WERI-Rb-1 (cell line): ENCODE data around the gene SAMD9L.

Source experiments
- DNase-seq: peaks from one replicate; pipeline ENCODE4 v3.0.0-alpha.2; 2020
- H3K27ac ChIP-seq: fragments of 250-450 bp; sonication (Bioruptor Pico); 2 replicates; pipeline ENCODE4 v1.5.1; 2020; ENCODE audit warnings: mild to moderate bottlenecking, moderate library complexity
- H3K27me3 ChIP-seq: fragments of 250-450 bp; sonication (Bioruptor Pico); 2 replicates; pipeline ENCODE4 v1.5.1; 2021; ENCODE audit warnings: mild to moderate bottlenecking, low read depth, moderate library complexity; ENCODE audit not compliant: insufficient read depth, severe bottlenecking
- H3K36me3 ChIP-seq: fragments of 250-450 bp; sonication (Bioruptor Pico); 2 replicates; pipeline ENCODE4 v1.5.1; 2020; ENCODE audit warnings: mild to moderate bottlenecking, moderate library complexity
- H3K4me3 ChIP-seq: 2 replicates; pipeline ENCODE4 v1.5.1; 2011; ENCODE audit warnings: low read depth, mild to moderate bottlenecking, control low read depth, low read length
- H3K9me3 ChIP-seq: fragments of 250-450 bp; sonication (Bioruptor Pico); 2 replicates; pipeline ENCODE4 v1.5.1; 2021; ENCODE audit warnings: mild to moderate bottlenecking, moderate library complexity; ENCODE audit not compliant: severe bottlenecking
- TF ChIP-seq, protein P1 (sequence below): IDR thresholded peaks from 2 replicates; pipeline ENCODE4 v1.5.1; 2011; ENCODE audit warnings: low read depth, mild to moderate bottlenecking, control low read depth, inconsistent platforms, low read length

Gene SAMD9L

DNA sequence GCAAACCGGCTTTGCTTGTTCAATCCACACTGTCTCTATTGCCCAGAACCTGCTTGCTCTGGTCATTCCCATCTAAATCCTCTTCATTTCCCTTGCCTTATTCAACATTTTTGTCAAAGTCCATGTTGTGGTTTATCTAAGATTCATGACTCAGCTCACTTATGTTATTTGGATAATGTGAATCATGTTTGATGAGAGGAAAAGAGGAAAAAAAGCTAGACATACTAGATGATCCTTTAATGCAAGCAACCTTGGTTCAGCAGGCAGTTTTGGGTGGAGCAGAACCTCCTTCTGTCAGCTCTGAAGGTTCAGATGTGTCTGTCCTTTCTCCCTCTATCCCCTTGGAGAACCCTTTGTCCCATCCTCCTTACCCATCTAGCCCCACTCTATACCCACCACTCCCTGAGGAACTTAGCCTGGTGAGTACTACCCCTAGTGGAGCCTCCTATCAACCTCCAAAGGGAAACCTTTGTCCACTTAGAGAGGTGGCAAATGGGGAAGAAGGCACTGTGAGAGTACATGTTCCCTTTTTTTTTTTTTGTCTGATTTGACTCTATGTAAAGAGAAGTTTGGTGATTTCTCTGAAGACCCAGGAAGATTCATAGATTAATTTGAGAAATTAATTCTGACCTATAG is 2.1 kb upstream of the SAMD9L start:
- no peaks in the 10 kb centered on the region for H3K9me3 ChIP-seq
- H3K27ac ChIP-seq, result no peak overlapping the region
- no peaks in the 10 kb centered on the region for H3K36me3 ChIP-seq
- H3K4me3 ChIP-seq, result no peak overlapping the region
- TF ChIP-seq, protein P1, sequence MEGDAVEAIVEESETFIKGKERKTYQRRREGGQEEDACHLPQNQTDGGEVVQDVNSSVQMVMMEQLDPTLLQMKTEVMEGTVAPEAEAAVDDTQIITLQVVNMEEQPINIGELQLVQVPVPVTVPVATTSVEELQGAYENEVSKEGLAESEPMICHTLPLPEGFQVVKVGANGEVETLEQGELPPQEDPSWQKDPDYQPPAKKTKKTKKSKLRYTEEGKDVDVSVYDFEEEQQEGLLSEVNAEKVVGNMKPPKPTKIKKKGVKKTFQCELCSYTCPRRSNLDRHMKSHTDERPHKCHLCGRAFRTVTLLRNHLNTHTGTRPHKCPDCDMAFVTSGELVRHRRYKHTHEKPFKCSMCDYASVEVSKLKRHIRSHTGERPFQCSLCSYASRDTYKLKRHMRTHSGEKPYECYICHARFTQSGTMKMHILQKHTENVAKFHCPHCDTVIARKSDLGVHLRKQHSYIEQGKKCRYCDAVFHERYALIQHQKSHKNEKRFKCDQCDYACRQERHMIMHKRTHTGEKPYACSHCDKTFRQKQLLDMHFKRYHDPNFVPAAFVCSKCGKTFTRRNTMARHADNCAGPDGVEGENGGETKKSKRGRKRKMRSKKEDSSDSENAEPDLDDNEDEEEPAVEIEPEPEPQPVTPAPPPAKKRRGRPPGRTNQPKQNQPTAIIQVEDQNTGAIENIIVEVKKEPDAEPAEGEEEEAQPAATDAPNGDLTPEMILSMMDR, result no peak
- DNase-seq, result no peak
- no peaks in the 10 kb centered on the region for H3K27me3 ChIP-seq

DNA sequence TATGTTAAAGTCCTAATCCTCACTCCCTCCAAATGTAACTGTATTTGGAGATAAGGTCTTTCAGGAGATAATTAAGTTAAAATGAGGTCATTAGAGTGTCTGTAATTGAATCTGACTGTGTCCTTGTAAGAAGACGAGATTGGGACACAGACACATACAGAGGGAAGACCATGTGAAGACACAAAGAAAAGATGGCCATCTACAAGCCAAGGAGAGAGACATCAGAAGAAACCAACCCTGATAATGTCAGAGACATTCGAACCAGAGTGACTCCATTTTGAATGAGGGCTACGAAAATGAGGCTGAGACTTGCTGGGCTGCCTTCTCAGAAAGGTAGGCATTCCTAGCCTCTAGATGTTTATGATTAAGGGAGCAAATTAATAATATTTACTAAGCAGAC is 542 bp upstream of the SAMD9L start:
- no peak for DNase-seq
- TF ChIP-seq, protein P1, result no peak
- no peaks in the 10 kb centered on the region for H3K9me3 ChIP-seq
- H3K27me3 ChIP-seq, result no peaks in the 10 kb centered on the region
- no peaks in the 10 kb centered on the region for H3K36me3 ChIP-seq
- no peak overlapping the region for H3K27ac ChIP-seq
- no peak overlapping the region for H3K4me3 ChIP-seq

DNA sequence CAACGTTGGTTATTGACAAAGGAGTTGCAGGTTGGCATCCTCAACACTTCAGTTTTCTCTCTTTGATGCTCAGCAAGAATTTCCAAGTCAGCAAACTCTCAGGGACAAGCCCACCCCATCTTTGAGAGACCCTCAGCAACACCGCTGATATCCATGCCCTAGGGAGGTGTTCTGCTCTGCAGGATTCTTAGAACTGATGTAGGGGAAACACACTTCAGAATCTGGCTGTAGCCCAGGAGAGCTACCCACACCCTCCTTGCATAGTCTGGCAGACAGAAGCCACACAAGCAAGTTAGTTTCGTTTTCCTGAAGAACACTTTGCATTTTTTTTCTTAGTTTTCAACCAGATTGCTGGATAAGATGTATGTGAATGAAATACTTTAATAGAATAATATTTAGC is 822 bp downstream of the SAMD9L start:
- Histone ChIP-seq H3K27ac (no peak overlapping the region), H3K36me3 (no peaks in the 10 kb centered on the region), H3K4me3 (no peak overlapping the region), H3K9me3 (no peaks in the 10 kb centered on the region), H3K27me3 (no peaks in the 10 kb centered on the region)
- no peak for DNase-seq
- TF ChIP-seq, protein P1, result no peak

DNA sequence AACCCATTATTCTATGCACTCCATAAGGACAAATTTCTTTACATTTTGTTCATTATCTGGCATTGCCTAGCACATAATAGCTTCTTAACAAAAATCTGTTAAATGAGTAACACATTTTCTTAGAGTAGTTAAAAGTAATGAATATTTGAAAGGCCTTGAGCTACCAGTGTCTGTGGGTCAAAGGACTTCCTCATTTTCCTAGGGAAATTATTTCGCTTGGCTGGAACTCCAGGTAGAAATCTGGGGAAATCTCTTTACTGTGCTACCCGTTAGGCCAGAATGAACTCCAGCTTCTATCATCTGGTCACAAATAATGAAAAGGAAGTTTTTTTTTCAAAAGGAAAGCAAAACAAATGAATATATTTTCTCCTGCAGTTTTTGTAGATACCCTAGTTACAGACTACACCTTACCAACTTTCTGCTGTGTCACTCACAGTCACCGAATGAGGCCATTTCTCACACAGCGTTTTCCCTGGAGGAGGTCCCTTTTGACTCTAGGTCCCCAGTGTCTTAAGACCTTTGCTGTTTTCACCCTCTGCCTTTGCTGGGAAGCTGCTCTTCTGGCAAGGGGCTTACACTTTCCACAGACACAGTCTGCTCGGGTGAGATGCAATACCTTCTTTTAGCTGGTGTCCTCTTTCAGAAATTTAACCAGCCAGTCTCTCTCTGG is 1.6 kb downstream of the SAMD9L start:
- TF ChIP-seq, protein P1, result no peak
- H3K4me3 ChIP-seq, result no peak overlapping the region
- no peak overlapping the region for H3K27ac ChIP-seq
- no peaks in the 10 kb centered on the region for H3K9me3 ChIP-seq
- no peak for DNase-seq
- H3K36me3 ChIP-seq, result no peaks in the 10 kb centered on the region
- no peaks in the 10 kb centered on the region for H3K27me3 ChIP-seq

DNA sequence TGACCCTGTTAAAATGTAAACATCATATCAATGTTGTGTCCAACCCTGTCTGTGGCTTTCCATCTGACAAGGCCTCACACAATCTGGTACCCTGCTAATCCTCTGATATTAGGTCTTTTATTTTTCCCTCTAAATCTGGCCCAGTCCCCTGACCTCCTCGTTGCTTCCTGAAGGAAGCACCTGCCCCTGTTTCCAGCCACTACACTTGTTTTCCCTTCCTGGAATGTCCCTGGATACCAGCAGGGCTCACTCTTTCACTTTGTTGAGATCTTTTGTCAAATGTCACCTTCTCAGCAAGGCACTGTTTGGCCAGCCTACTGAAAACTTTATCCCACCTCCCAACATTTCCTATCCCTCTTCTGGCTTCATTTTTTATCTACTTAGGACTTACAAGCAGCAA is 2.1 kb downstream of the SAMD9L start:
- TF ChIP-seq, protein P1, result no peak

More for the DNA sequence above, 2.1 kb downstream of the SAMD9L start:
- Histone ChIP-seq H3K36me3 (no peaks in the 10 kb centered on the region), H3K27ac (no peak overlapping the region), H3K4me3 (no peak overlapping the region), H3K27me3 (no peaks in the 10 kb centered on the region), H3K9me3 (no peaks in the 10 kb centered on the region)
- DNase-seq, result no peak
